ENCODE results near the gene DDX39B. TPM values are rescaled to one million over a fixed set of nuclear protein-coding genes. Genes with fewer than 3 reads are reported as not detected.
"Not testable (repeated sequence)": the region's sequence is repeated elsewhere in the genome, so short reads cannot be mapped to it uniquely, and the experiment has no call there.

The DDX39B gene
- total RNA-seq, 1 donor from 2014 or later = 412 TPM

DNA sequence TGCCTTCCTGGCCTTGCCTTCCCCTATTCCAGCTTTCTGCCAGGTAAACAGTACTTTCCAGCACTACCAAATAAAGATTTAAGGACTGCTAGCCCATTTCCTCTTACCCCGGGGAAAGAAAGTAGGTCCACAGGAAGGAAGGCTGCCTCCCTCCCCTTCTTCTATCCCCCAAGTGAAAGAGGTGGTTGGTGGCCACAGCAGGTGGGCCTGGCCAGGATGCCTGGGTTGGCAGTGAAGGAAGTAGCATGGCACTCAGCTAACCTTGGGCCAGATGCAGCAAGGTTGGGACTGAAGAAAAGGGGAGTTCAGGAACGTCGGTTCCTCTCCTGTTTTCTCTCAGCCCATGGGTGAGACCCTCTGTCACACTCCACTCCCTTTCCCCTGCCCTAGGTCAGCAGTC lies 14.5 kb upstream of the DDX39B start:
- peaks cover 8% of the 10 kb centered on the region for H3K36me3 ChIP-seq (ENCODE audit: control insufficient read depth, insufficient read depth, low read length)
- TF ChIP-seq CTCF (IDR thresholded peaks at IDR 0.05; ENCODE audit: insufficient read depth, low read length, poor library complexity, severe bottlenecking) = no peak
- no peak for DNase-seq (ENCODE audit: low read depth)
- H3K4me3 ChIP-seq (ENCODE audit: low read depth, low read length) = no peak overlapping the region
- H3K27me3 ChIP-seq (ENCODE audit: control insufficient read depth, insufficient read depth, low read length) = no peaks in the 10 kb centered on the region

DNA sequence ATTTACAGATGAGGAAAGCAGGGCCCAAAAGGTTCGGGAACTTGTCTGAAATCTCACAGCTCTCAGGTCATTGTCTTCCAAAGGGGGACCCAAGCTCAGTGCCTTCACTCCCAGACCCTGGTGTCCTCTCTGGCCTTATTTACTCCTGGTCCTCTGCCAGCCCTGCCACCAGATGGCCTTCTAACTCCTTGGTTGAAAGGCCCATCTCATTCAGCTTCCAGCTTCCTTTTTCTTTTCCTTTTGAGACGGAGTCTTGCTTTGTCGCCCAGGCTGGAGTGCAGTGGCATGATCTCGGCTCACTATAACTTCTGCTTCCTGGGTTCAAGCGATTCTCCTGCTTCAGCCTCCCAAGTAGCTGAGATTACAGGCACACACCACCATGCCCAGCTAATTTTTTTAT lies 9.6 kb upstream of the DDX39B start:
- not testable (repeated sequence) for H3K36me3 ChIP-seq (ENCODE audit: control insufficient read depth, insufficient read depth, low read length); H3K27me3 ChIP-seq (ENCODE audit: control insufficient read depth, insufficient read depth, low read length); DNase-seq (ENCODE audit: low read depth); H3K4me3 ChIP-seq (ENCODE audit: low read depth, low read length)
- TF ChIP-seq CTCF (IDR thresholded peaks at IDR 0.05; ENCODE audit: insufficient read depth, low read length, poor library complexity, severe bottlenecking) = peak; percentile 51

- H3K4me3 ChIP-seq (ENCODE audit: low read depth, low read length) = no peak overlapping the region
- H3K36me3 ChIP-seq (ENCODE audit: control insufficient read depth, insufficient read depth, low read length) = no peaks in the 10 kb centered on the region
- no peak for DNase-seq (ENCODE audit: low read depth)
- no peak for TF ChIP-seq CTCF (IDR thresholded peaks at IDR 0.05; ENCODE audit: insufficient read depth, low read length, poor library complexity, severe bottlenecking)
- H3K27me3 ChIP-seq (ENCODE audit: control insufficient read depth, insufficient read depth, low read length) = no peaks in the 10 kb centered on the region
These were observed 6.7 kb upstream of the DDX39B start for GRCh38 chr6:31548544-31548873.

DNA sequence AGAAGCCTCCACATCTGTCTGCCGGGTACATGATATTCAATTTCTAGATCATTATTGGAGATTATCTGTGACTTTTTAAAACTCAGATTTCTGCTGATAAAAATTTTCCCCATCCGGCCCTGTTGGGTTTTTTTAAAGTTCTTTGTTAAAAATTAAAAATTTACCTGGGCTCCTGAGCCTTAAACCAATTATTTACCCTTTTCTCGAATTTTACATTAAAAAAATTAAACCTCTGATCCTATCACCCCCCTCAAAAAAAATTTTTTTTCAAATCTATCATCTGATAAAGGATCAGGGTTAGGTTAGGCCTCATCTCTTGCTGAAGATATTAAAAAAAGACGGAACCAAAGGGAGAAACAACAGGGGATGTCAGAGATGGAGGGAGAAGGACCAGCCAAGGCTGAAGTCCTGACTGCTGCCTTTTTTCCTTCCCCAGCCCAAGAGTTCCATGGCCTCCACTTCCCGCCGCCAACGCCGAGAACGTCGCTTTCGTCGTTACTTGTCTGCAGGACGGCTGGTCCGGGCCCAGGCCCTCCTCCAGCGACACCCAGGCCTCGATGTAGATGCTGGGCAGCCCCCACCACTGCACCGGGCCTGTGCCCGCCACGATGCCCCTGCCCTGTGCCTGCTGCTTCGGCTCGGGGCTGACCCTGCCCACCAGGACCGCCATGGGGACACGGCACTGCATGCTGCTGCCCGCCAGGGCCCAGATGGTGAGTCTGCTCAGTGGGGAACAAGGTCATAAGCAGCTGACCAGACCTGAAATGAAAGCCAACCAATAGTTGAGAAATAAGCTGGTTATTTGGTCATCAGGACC lies 6.1 kb upstream of the DDX39B start:
- Histone ChIP-seq H3K4me3 (ENCODE audit: low read depth, low read length) (peak overlapping the region; percentile 44), H3K27me3 (ENCODE audit: control insufficient read depth, insufficient read depth, low read length) (no peaks in the 10 kb centered on the region), H3K36me3 (ENCODE audit: control insufficient read depth, insufficient read depth, low read length) (no peaks in the 10 kb centered on the region)
- DNase-seq (ENCODE audit: low read depth) = no peak
- no peak for TF ChIP-seq CTCF (IDR thresholded peaks at IDR 0.05; ENCODE audit: insufficient read depth, low read length, poor library complexity, severe bottlenecking)

DNA sequence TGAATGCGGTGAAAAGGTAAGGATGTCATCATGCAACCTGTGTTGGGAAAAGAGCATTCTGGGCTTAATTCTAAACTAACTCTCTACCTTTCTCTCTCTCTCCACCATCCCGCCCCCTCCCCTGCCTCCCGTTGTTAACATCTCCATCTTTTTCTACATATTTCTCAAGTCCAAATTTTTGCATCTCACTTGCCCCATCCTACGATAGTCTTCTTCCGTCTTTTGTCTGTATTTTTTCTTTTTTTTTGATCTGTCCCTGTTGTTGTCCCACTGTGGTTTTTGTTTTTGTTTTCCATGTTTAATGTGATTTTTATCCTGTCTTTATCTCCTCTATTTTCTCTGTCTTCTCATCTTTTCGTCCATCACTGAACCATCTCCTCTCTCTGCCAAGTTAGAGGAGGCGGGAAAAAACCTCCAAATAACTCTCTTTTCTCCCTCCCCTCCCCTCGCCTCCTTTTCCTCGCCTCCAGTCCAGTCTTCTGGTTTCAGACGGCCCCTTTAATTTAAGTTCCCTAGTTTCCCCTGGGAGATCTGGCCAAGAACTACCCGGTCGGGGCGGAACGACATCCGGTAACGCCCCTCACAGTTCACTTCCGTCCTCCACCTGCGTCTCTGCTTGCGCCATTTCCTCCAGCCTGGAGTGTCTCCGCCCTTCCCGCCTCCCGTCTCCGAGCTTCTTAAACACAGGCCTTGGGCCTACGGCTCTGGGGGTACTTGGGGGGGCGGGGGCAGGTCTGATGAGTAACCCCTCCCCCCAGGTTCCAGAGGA lies 5.3 kb upstream of the DDX39B start, which contains the start of gene NFKBIL1:
NFKBIL1 (plus strand) TSS at position 651 of the 769 bp plus-strand sequence; CDS start at position 738, 87 bp downstream.
- Histone ChIP-seq H3K27me3 (ENCODE audit: control insufficient read depth, insufficient read depth, low read length) (no peaks in the 10 kb centered on the region), H3K4me3 (ENCODE audit: low read depth, low read length) (peak within 1 kb of the TSS; percentile 44), H3K36me3 (ENCODE audit: control insufficient read depth, insufficient read depth, low read length) (no peaks in the 10 kb centered on the region)
- peak; percentile 86 for DNase-seq (ENCODE audit: low read depth)
- TF ChIP-seq CTCF (IDR thresholded peaks at IDR 0.05; ENCODE audit: insufficient read depth, low read length, poor library complexity, severe bottlenecking) = no peak

All from kidney epithelial cell (primary cell).